ENCODE data around the gene LENEP.

LENEP gene, protein sequence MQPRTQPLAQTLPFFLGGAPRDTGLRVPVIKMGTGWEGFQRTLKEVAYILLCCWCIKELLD

DNA sequence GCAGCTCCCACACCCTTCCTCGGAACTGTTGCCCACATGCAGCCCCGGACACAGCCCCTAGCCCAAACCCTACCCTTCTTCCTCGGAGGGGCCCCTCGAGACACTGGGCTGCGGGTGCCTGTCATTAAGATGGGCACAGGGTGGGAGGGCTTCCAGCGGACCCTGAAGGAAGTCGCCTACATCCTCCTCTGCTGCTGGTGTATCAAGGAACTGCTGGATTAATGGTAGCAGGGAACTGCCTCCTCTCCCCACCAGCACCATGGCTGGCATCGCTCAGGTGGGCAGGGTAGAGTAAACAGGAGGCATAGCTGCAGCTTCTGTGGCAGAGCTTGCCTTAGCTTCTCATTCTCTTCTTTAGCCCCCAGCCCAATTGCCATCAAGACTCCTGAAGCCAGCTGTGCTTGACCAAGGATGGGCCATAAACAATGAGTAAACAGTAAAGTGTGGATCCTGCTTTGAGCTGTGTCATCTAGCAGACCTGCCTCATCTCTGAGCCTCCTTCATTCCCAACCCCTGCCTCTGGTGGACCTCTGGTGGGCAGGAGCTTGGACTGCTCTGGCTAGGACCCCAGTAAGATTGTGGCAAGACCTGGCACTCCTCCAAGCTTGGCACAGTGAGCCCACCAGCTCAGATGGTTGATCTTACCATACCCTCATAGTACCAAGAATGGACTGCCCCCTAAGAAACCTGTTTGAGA lies at the start of gene LENEP:
Gene LENEP (plus strand): TSS at position 15 of the 697 bp plus-strand sequence. CDS start 22 bp downstream, at position 37.
- H3K4me1 ChIP-seq (ENCODE audit: insufficient read depth, low read length, poor library complexity, severe bottlenecking): peaks cover 25% of the 10 kb centered on the region
- H3K4me2 ChIP-seq (ENCODE audit: low read depth, low read length, poor library complexity, severe bottlenecking): no peak within 1 kb of the TSS
- H3K9me3 ChIP-seq (ENCODE audit: insufficient read depth, low read depth, low read length): no peaks in the 10 kb centered on the region
- H3K79me2 ChIP-seq (ENCODE audit: insufficient read depth, low read length): no peaks in the 10 kb centered on the region
- no peak within 1 kb of the TSS for H3K9ac ChIP-seq (ENCODE audit: low read depth, low read length, poor library complexity, severe bottlenecking)
- no peaks in the 10 kb centered on the region for H3K27me3 ChIP-seq (ENCODE audit: insufficient read depth, low read length, poor library complexity, severe bottlenecking)
- H4K20me1 ChIP-seq (ENCODE audit: insufficient read depth, low read length, poor library complexity, severe bottlenecking): no peaks in the 10 kb centered on the region
- H3K9me2 ChIP-seq (replicated peaks; ENCODE audit: low read depth, low read length): no peaks in the 10 kb centered on the region
- H3F3A ChIP-seq (ENCODE audit: low read depth): 0 out of 2 replicates have a peak, but pooled peaks cover 7% of the 10 kb centered on the region
- no peaks in the 10 kb centered on the region for H3K36me3 ChIP-seq (ENCODE audit: insufficient read depth, low read length)
- TF ChIP-seq, protein P1, sequence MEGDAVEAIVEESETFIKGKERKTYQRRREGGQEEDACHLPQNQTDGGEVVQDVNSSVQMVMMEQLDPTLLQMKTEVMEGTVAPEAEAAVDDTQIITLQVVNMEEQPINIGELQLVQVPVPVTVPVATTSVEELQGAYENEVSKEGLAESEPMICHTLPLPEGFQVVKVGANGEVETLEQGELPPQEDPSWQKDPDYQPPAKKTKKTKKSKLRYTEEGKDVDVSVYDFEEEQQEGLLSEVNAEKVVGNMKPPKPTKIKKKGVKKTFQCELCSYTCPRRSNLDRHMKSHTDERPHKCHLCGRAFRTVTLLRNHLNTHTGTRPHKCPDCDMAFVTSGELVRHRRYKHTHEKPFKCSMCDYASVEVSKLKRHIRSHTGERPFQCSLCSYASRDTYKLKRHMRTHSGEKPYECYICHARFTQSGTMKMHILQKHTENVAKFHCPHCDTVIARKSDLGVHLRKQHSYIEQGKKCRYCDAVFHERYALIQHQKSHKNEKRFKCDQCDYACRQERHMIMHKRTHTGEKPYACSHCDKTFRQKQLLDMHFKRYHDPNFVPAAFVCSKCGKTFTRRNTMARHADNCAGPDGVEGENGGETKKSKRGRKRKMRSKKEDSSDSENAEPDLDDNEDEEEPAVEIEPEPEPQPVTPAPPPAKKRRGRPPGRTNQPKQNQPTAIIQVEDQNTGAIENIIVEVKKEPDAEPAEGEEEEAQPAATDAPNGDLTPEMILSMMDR (conservative IDR thresholded peaks at IDR 0.05; ENCODE audit: low read length): no peak
- TF ChIP-seq EZH2phosphoT487 (IDR thresholded peaks at IDR 0.05; ENCODE audit: borderline replicate concordance): no peak
- no peak within 1 kb of the TSS for H2AFZ ChIP-seq (ENCODE audit: low read length)
- no peak within 1 kb of the TSS for H3K4me3 ChIP-seq (ENCODE audit: low read length, poor library complexity, severe bottlenecking)

DNA sequence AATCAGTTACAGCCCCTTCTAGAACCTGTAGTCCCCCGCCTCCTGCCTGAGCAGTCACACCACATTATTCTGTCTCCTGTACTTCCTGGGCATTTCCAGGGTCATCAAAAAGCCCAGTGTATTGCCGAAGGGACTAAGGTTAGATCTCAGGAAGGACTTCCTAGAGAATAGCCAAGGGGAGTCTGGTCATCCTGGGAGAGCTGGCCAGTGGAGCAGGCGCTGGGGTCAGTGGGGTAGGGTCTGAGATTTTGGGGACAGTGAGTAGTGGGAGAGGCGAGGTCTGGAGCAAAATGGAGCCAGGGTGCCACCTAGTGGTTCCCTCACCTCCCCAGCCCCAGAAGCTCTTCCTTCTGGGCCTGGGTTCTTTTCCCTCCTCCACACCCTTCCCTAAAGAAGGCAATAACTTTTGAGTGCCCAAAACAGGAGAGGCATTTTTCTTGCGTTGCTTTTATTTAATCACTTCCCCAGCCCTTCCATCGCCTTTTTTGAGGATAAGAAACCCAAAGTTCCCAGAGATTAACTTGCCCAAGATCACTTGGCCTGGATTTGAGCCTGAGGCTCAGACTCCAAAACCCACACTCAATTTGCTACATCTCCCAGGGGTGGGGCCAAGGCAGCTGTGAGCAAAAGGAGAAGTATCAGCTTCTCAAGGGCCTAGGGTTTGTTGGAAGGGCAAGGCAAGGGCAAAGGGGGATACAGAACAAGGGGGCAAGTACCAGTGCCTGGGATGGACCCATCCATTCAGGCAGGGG lies 49.6 kb upstream of the LENEP start:
- H3K9me2 ChIP-seq (replicated peaks; ENCODE audit: low read depth, low read length): no peaks in the 10 kb centered on the region
- no peaks in the 10 kb centered on the region for H3K27me3 ChIP-seq (ENCODE audit: insufficient read depth, low read length, poor library complexity, severe bottlenecking)
- peak overlapping the region; percentile 82 for H3K9ac ChIP-seq (ENCODE audit: low read depth, low read length, poor library complexity, severe bottlenecking)
- no peaks in the 10 kb centered on the region for H3F3A ChIP-seq (ENCODE audit: low read depth)
- no peak overlapping the region for H2AFZ ChIP-seq (ENCODE audit: low read length)
- peaks cover 73% of the 10 kb centered on the region for H3K4me1 ChIP-seq (ENCODE audit: insufficient read depth, low read length, poor library complexity, severe bottlenecking)
- no peaks in the 10 kb centered on the region for H3K9me3 ChIP-seq (ENCODE audit: insufficient read depth, low read depth, low read length)
- peaks cover 7% of the 10 kb centered on the region; the same call in 1 of the 2 replicates for H3K79me2 ChIP-seq (ENCODE audit: insufficient read depth, low read length)
- peak overlapping the region; percentile 89 for H3K4me2 ChIP-seq (ENCODE audit: low read depth, low read length, poor library complexity, severe bottlenecking)
- peak overlapping the region; percentile 70 for H3K4me3 ChIP-seq (ENCODE audit: low read length, poor library complexity, severe bottlenecking)
- no peaks in the 10 kb centered on the region for H4K20me1 ChIP-seq (ENCODE audit: insufficient read depth, low read length, poor library complexity, severe bottlenecking)
- TF ChIP-seq, protein P1 (conservative IDR thresholded peaks at IDR 0.05; ENCODE audit: low read length): peak; percentile 92
- no peak for TF ChIP-seq EZH2phosphoT487 (IDR thresholded peaks at IDR 0.05; ENCODE audit: borderline replicate concordance)
- H3K36me3 ChIP-seq (ENCODE audit: insufficient read depth, low read length): peaks cover 36% of the 10 kb centered on the region; the same call in 1 of the 2 replicates

DNA sequence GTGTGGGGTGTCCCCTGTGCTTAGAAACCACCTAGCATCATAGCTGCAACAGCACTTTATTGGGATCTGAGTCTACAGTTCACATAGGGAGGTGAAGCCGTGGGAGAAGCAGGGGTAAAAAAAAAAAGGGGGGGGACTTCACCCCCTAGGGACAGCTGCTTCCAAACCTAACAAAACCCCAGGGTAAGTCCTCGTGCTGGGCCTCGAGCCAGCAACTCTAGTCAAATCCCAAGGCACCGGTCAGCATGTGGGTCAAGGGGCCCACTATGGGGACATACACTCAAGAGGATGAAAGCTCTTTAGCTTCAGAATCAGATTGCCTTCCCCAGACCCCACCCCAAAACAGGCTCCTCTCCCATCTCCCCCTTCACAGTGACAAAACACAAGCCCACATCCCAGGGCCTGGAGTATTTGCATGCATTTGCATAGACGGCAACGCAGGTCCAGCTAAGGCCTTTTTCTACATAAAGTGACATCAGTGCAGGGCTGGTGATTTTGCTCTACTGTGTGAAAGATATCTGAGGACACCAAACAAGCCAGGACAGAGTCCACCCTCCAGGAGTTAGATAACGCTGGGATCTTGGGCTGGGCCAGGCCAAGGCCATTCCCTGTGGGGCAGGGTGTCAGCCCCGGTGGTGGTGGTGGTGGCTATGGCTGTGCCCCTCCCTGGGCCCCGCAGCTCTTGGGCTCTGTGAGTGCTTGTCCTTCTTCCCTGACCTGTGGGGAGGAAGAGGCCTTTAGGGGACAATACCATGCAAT lies 48.8 kb upstream of the LENEP start:
- Histone ChIP-seq H3K4me2 (ENCODE audit: low read depth, low read length, poor library complexity, severe bottlenecking) (peak overlapping the region; percentile 89), H3K79me2 (ENCODE audit: insufficient read depth, low read length) (peaks cover 8% of the 10 kb centered on the region; the same call in 1 of the 2 replicates), H3K9me3 (ENCODE audit: insufficient read depth, low read depth, low read length) (no peaks in the 10 kb centered on the region), H3K4me1 (ENCODE audit: insufficient read depth, low read length, poor library complexity, severe bottlenecking) (peaks cover 66% of the 10 kb centered on the region), H4K20me1 (ENCODE audit: insufficient read depth, low read length, poor library complexity, severe bottlenecking) (no peaks in the 10 kb centered on the region), H3F3A (ENCODE audit: low read depth) (no peaks in the 10 kb centered on the region), H3K36me3 (ENCODE audit: insufficient read depth, low read length) (peaks cover 36% of the 10 kb centered on the region; the same call in 1 of the 2 replicates), H3K9me2 (replicated peaks; ENCODE audit: low read depth, low read length) (no peaks in the 10 kb centered on the region), H2AFZ (ENCODE audit: low read length) (no peak overlapping the region), H3K4me3 (ENCODE audit: low read length, poor library complexity, severe bottlenecking) (no peak overlapping the region), H3K27me3 (ENCODE audit: insufficient read depth, low read length, poor library complexity, severe bottlenecking) (no peaks in the 10 kb centered on the region), H3K9ac (ENCODE audit: low read depth, low read length, poor library complexity, severe bottlenecking) (peak overlapping the region; percentile 34)
- TF ChIP-seq EZH2phosphoT487 (IDR thresholded peaks at IDR 0.05; ENCODE audit: borderline replicate concordance): no peak
- TF ChIP-seq, protein P1 (conservative IDR thresholded peaks at IDR 0.05; ENCODE audit: low read length): no peak
